ELR (cell line): ENCODE measurements around the gene KRTAP10-2.
"Not testable (repeated sequence)": the region's sequence is repeated elsewhere in the genome, so short reads cannot be mapped to it uniquely, and the experiment has no call there.

ENCODE experiments used
- DNase-seq: peaks from one replicate; pipeline ENCODE4 v3.0.0-alpha.2; 2015; ENCODE audit warnings: low read depth

The KRTAP10-2 gene

GRCh38 chr21:44551340-44551961 is at the start of gene KRTAP10-2:
Gene KRTAP10-2, minus strand, starts transcription at chr21:44551505. Its CDS starts 47 bp downstream, at chr21:44551458.
- no peak for DNase-seq

GRCh38 chr21:44601091-44601490 is 49.8 kb upstream of the KRTAP10-2 start:
- DNase-seq: not testable (repeated sequence)

GRCh38 chr21:44600118-44600978 is 49.0 kb upstream of the KRTAP10-2 start, which contains the start of gene KRTAP10-7:
Gene KRTAP10-7, plus strand, starts transcription at chr21:44600597. Its CDS starts 25 bp downstream, at chr21:44600622.
- DNase-seq: not testable (repeated sequence)

GRCh38 chr21:44599264-44600029 is 48.1 kb upstream of the KRTAP10-2 start:
- DNase-seq: no peak

- DNase-seq: no peak
Observed at GRCh38 chr21:44598061-44598460, 46.8 kb upstream of the KRTAP10-2 start.

- DNase-seq: no peak
Observed at GRCh38 chr21:44596068-44596725, 44.9 kb upstream of the KRTAP10-2 start.

GRCh38 chr21:44595524-44595923 is 44.2 kb upstream of the KRTAP10-2 start:
- DNase-seq: no peak

GRCh38 chr21:44594406-44594916 is 43.2 kb upstream of the KRTAP10-2 start:
- DNase-seq: no peak

GRCh38 chr21:44593598-44594405 is 42.5 kb upstream of the KRTAP10-2 start:
- DNase-seq: no peak

- no peak for DNase-seq
Observed at GRCh38 chr21:44592446-44593311, 41.4 kb upstream of the KRTAP10-2 start, which contains the start of gene KRTAP10-6. Gene KRTAP10-6, minus strand, starts transcription at chr21:44592505. Its CDS starts 21 bp downstream, at chr21:44592484.

- not testable (repeated sequence) for DNase-seq
Observed at GRCh38 chr21:44591801-44592130, 40.5 kb upstream of the KRTAP10-2 start.

- DNase-seq: not testable (repeated sequence)
Observed at GRCh38 chr21:44590897-44591800, 39.8 kb upstream of the KRTAP10-2 start.

GRCh38 chr21:44590311-44590721 is 39.0 kb upstream of the KRTAP10-2 start:
- no peak for DNase-seq

GRCh38 chr21:44589586-44590305 is 38.4 kb upstream of the KRTAP10-2 start:
- DNase-seq: no peak

GRCh38 chr21:44589094-44589493 is 37.8 kb upstream of the KRTAP10-2 start:
- DNase-seq: no peak

- no peak for DNase-seq
Observed at GRCh38 chr21:44585892-44586291, 34.6 kb upstream of the KRTAP10-2 start.

GRCh38 chr21:44583800-44584147 is 32.5 kb upstream of the KRTAP10-2 start:
- DNase-seq: no peak
